HCT116 (cell line): Measurements from ENCODE around the gene DNPH1. TPM values are rescaled to one million over a fixed set of nuclear protein-coding genes. Genes with fewer than 3 reads are reported as not detected.

Experiments
- ATAC-seq: fragments of 200-7000 bp; cut with Tn5 transposase; 2 replicates; pipeline ENCODE4 v1.9.1; 2020; ENCODE audit warnings: mild to moderate bottlenecking, moderate library complexity
- BruUV-seq: library from RNA; stranded (reverse); fragments of 400-500 nt; replicated peaks from 2 replicates; lab custom pipeline; 2021; lab: Mats Ljungman, UMichigan
- CTCF ChIA-PET: fragments of 300-600 bp; sonication (Branson Sonifier 250); formaldehyde crosslinking; loops from one replicate; lab custom pipeline; 2021; ENCODE audit warnings: antibody characterized with exemption; lab: Charles Lee
- POLR2A ChIA-PET: fragments of 300-600, 350-600 bp; sonication (Branson Sonifier 250); formaldehyde crosslinking; loops from one replicate; lab custom pipeline; 2021; ENCODE audit warnings: antibody characterized with exemption; lab: Charles Lee
- RAD21 ChIA-PET, 2 experiments: fragments of 300-600 bp; sonication (Branson Sonifier 250); formaldehyde crosslinking; loops; one replicate each; lab custom pipeline; 2023; ENCODE audit warnings: low total read pairs in 2 of 2; ENCODE audit not compliant: uncharacterized antibody in 2 of 2, unreplicated experiment in 2 of 2, low non-redundant PET in 1 of 2; lab: Charles Lee
- DNase-seq: peaks from one replicate; pipeline ENCODE4 v3.0.0-alpha.2; 2010; ENCODE audit warnings: low read depth, low spot score
- H2AFZ ChIP-seq: fragments of 200-600 bp; shearing (Covaris generic), sonication (generic); 2 replicates; pipeline ENCODE4 v1.6.1; 2017; ENCODE audit warnings: low read depth, mixed run types, mixed read lengths, antibody characterized with exemption, low read length; ENCODE audit not compliant: poor library complexity, severe bottlenecking
- H3K27ac ChIP-seq: 2 replicates; pipeline ENCODE4 v1.5.1; 2012; ENCODE audit warnings: low read depth, low read length
- H3K27me3 ChIP-seq: fragments of 200-600 bp; sonication (generic); 2 replicates; pipeline ENCODE4 v1.6.1; 2016; ENCODE audit warnings: mixed run types, low read length, mixed read lengths; ENCODE audit not compliant: insufficient read depth
- H3K36me3 ChIP-seq, 2 experiments: fragments of 200-500 bp in 1 of 2; fragments of 200-600 bp in 1 of 2; sonication (Bioruptor generic) in 1 of 2; sonication (generic) in 1 of 2; 2 replicates each; pipeline versions ENCODE4 v1.5.1 to v1.6.1; 2014 to 2016; ENCODE audit warnings: low read length in 2 of 2, inconsistent platforms in 1 of 2, mixed read lengths in 1 of 2, mixed run types in 1 of 2; ENCODE audit not compliant: insufficient read depth in 2 of 2, control insufficient read depth in 1 of 2
- H3K4me1 ChIP-seq, 2 experiments: fragments of 200-600 bp in 1 of 2; sonication (generic) in 1 of 2; 2 replicates each; pipeline versions ENCODE4 v1.5.1 to v1.6.1; 2012 to 2017; ENCODE audit warnings: low read length in 2 of 2, inconsistent platforms in 1 of 2, mild to moderate bottlenecking in 1 of 2, mixed read lengths in 1 of 2, mixed run types in 1 of 2, moderate library complexity in 1 of 2; ENCODE audit not compliant: insufficient read depth in 2 of 2, control insufficient read depth in 1 of 2
- H3K4me2 ChIP-seq: fragments of 200-600 bp; sonication (generic); 2 replicates; pipeline ENCODE4 v1.6.1; 2017; ENCODE audit warnings: mixed run types, low read length, mixed read lengths
- H3K4me3 ChIP-seq, 2 experiments: fragments of 200-600 bp in 1 of 2; sonication (generic) in 1 of 2; replicated peaks in 1 of 2; 2 replicates each; pipeline ENCODE4 v1.5.1; 2011 to 2016; ENCODE audit warnings: low read length in 2 of 2, control low read depth in 1 of 2, low read depth in 1 of 2, mild to moderate bottlenecking in 1 of 2, mixed read lengths in 1 of 2, mixed run types in 1 of 2
- H3K79me2 ChIP-seq: fragments of 200-600 bp; sonication (generic); 2 replicates; pipeline ENCODE4 v1.6.1; 2017; ENCODE audit warnings: mild to moderate bottlenecking, mixed run types, low read length, moderate library complexity, mixed read lengths; ENCODE audit not compliant: insufficient read depth
- H3K9ac ChIP-seq: fragments of 200-600 bp; sonication (generic); 2 replicates; pipeline ENCODE4 v1.6.1; 2016; ENCODE audit warnings: low read length, mixed read lengths
- H3K9me2 ChIP-seq: fragments of 200-600 bp; sonication (generic), shearing (Covaris generic); 2 replicates; pipeline ENCODE4 v1.6.1; 2017; ENCODE audit warnings: mixed run types, mild to moderate bottlenecking, moderate library complexity; ENCODE audit not compliant: insufficient read depth
- H3K9me3 ChIP-seq, 2 experiments: fragments of 200-500 bp in 1 of 2; fragments of 200-600 bp in 1 of 2; sonication (Bioruptor generic) in 1 of 2; sonication (generic) in 1 of 2; 2 replicates each; pipeline ENCODE4 v1.6.1; 2014 to 2017; ENCODE audit warnings: low read length in 2 of 2, mixed read lengths in 2 of 2, inconsistent platforms in 1 of 2, low read depth in 1 of 2, mild to moderate bottlenecking in 1 of 2, mixed run types in 1 of 2, moderate library complexity in 1 of 2; ENCODE audit not compliant: control insufficient read depth in 1 of 2, insufficient read depth in 1 of 2
- H4K20me1 ChIP-seq: fragments of 200-600 bp; sonication (generic), shearing (Covaris generic); 2 replicates; pipeline ENCODE4 v1.6.1; 2017; ENCODE audit warnings: mixed run types, mild to moderate bottlenecking, moderate library complexity; ENCODE audit not compliant: insufficient read depth
- ATF3 ChIP-seq: IDR thresholded peaks from 2 replicates; pipeline ENCODE4 v1.6.1; 2012
- CEBPB ChIP-seq: IDR thresholded peaks from 2 replicates; pipeline ENCODE4 v1.6.1; 2012; ENCODE audit warnings: low read depth
- ELF1 ChIP-seq: IDR thresholded peaks from 2 replicates; pipeline ENCODE4 v1.6.1; 2012; ENCODE audit warnings: low read depth, borderline replicate concordance
- FOSL1 ChIP-seq: IDR thresholded peaks from 2 replicates; pipeline ENCODE4 v1.6.1; 2012; ENCODE audit warnings: low read depth
- JUND ChIP-seq: IDR thresholded peaks from 2 replicates; pipeline ENCODE4 v1.6.1; 2012
- MAX ChIP-seq: IDR thresholded peaks from 2 replicates; pipeline ENCODE4 v1.6.1; 2012
- POLR2AphosphoS5 ChIP-seq: IDR thresholded peaks from 2 replicates; pipeline ENCODE4 v1.6.1; 2011; ENCODE audit warnings: mild to moderate bottlenecking, low read depth, low read length, moderate library complexity
- SRF ChIP-seq: IDR thresholded peaks from 2 replicates; pipeline ENCODE4 v1.6.1; 2012; ENCODE audit warnings: low read depth
- TCF7L2 ChIP-seq: IDR thresholded peaks from 2 replicates; pipeline ENCODE4 v1.7.0; 2011; ENCODE audit warnings: borderline replicate concordance, inconsistent platforms; ENCODE audit not compliant: insufficient read depth, insufficient read length; ENCODE audit errors: extremely low read depth
- YY1 ChIP-seq: IDR thresholded peaks from 2 replicates; pipeline ENCODE4 v1.6.1; 2011; ENCODE audit warnings: low read length, low read depth, moderate library complexity, mild to moderate bottlenecking; ENCODE audit not compliant: insufficient replicate concordance; ENCODE audit errors: extremely low read depth
- ZBTB33 ChIP-seq: IDR thresholded peaks from 2 replicates; pipeline ENCODE4 v1.6.1; 2011; ENCODE audit warnings: mild to moderate bottlenecking, low read length, moderate library complexity; ENCODE audit not compliant: insufficient replicate concordance; ENCODE audit errors: extremely low read depth
- ZNF274 ChIP-seq: fragments of 200-500 bp; sonication (Bioruptor generic); IDR thresholded peaks from 2 replicates; pipeline ENCODE4 v1.6.1; 2014; ENCODE audit warnings: mild to moderate bottlenecking, low read depth, low read length, inconsistent platforms
- intact Hi-C: fragments of 100-400 bp; cut with micrococcal nuclease; formaldehyde crosslinking; loops from 2 replicates; pipeline ENCODE4 v1.10.0; 2022
- total RNA-seq: library from RNA; stranded (reverse); gene quantifications from one replicate; pipeline ENCODE4 v1.2.1, GENCODE V29; 2021; ENCODE audit not compliant: unreplicated experiment

DNPH1 gene
- total RNA-seq, 1 experiment from 2014 or later = 117 TPM

- ATAC-seq = no peak
- H2AFZ ChIP-seq = no peak overlapping the region
- no peak overlapping the region for H3K4me3 ChIP-seq
- no peaks in the 10 kb centered on the region for H3K79me2 ChIP-seq
- TF ChIP-seq ZNF274 (no peak), YY1 (no peak), FOSL1 (no peak), JUND (no peak), TCF7L2 (no peak), ATF3 (no peak), ELF1 (no peak), SRF (no peak), POLR2AphosphoS5 (no peak; the same call in 1 of the 2 replicates), ZBTB33 (no peak), CEBPB (no peak), MAX (no peak)
- no peak overlapping the region for H3K9ac ChIP-seq
- no TSS peak for BruUV-seq
- H3K4me2 ChIP-seq = no peak overlapping the region
- peaks cover 4 to 7% of the 10 kb centered on the region in 2 experiments; a peak in 2 of 4 replicates for H3K36me3 ChIP-seq
- ChIA-PET POLR2A (no interaction called here), CTCF (interaction anchor here (1.1 kb wide), 1 partner anchor 9 kb away, joined by 3 read pairs; the partner anchor contains the start of gene DNPH1), RAD21 (no interaction called here)
- no peaks in the 10 kb centered on the region; a peak in 1 of 4 replicates for H3K4me1 ChIP-seq
- H3K27me3 ChIP-seq = no peaks in the 10 kb centered on the region
- H3K27ac ChIP-seq = no peak overlapping the region
- H3K9me3 ChIP-seq = no peaks in the 10 kb centered on the region
- intact Hi-C loops = no loop called here
- H3K9me2 ChIP-seq = no peaks in the 10 kb centered on the region
- no peaks in the 10 kb centered on the region for H4K20me1 ChIP-seq
- no peak for DNase-seq
Observed at GRCh38 chr6:43220439-43220951, 8.8 kb downstream of the DNPH1 start.
